Stimulated activated CD8-positive, alpha-beta memory T cell treated with anti-CD3 and anti-CD28 coated beads, Interleukin-15, amount 100 ng/mL, for 24 hours (primary cell): ENCODE results near the gene LMAN1L.

Source experiments
- DNase-seq: peaks from one replicate; pipeline ENCODE4 v3.0.0-alpha.2; 2020; ENCODE audit warnings: low read depth

Gene LMAN1L

GRCh38 chr15:74857671-74858368, 45.2 kb downstream of the LMAN1L start:
- DNase-seq = no peak

- no peak for DNase-seq
These were observed 45.7 kb downstream of the LMAN1L start for GRCh38 chr15:74858369-74858740.

- DNase-seq = no peak
These were observed 50.8 kb downstream of the LMAN1L start for GRCh38 chr15:74863239-74864056.

- no peak for DNase-seq
These were observed 51.7 kb downstream of the LMAN1L start for GRCh38 chr15:74864296-74864695.

GRCh38 chr15:74865316-74865715, 52.7 kb downstream of the LMAN1L start:
- no peak for DNase-seq

- DNase-seq = no peak
These were observed 53.5 kb downstream of the LMAN1L start for GRCh38 chr15:74866090-74866489.

GRCh38 chr15:74867466-74868038, 54.9 kb downstream of the LMAN1L start:
- no peak for DNase-seq

GRCh38 chr15:74868059-74868458, 55.4 kb downstream of the LMAN1L start:
- DNase-seq = no peak

- no peak for DNase-seq
These were observed 56.7 kb downstream of the LMAN1L start for GRCh38 chr15:74869372-74869725.

- no peak for DNase-seq
These were observed 57.2 kb downstream of the LMAN1L start for GRCh38 chr15:74869726-74870407.

- no peak for DNase-seq
These were observed 58.0 kb downstream of the LMAN1L start for GRCh38 chr15:74870436-74871215.

GRCh38 chr15:74872702-74873035, 60.0 kb downstream of the LMAN1L start:
- no peak for DNase-seq

GRCh38 chr15:74873036-74873755, 60.6 kb downstream of the LMAN1L start, which contains the start of gene SCAMP2:
TSS of gene SCAMP2 (minus strand) at chr15:74873365. CDS start at chr15:74873255, 110 bp downstream.
- peak; percentile 75 for DNase-seq

GRCh38 chr15:74873756-74874424, 61.3 kb downstream of the LMAN1L start:
- no peak for DNase-seq
